ENCODE measurements around the gene CRCP.

CRCP gene

DNA sequence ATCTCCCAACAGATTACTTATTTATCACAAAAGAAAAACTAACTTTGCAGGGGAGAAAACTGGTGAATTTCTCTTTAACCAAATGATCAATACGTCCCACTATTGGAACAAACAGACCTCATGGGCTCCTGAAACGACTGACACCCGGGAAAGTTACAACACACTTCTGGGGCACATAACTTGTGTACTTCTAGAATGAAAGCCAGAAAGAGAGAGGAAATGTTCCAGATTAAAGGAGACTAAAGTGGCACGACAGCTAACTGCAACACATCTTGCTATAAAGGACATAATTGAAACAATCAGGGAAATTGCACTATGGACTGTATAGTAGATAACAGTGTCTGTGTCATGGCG is 75.8 kb downstream of the CRCP start:
- DNase-seq (ENCODE audit: low read depth) = no peak

DNA sequence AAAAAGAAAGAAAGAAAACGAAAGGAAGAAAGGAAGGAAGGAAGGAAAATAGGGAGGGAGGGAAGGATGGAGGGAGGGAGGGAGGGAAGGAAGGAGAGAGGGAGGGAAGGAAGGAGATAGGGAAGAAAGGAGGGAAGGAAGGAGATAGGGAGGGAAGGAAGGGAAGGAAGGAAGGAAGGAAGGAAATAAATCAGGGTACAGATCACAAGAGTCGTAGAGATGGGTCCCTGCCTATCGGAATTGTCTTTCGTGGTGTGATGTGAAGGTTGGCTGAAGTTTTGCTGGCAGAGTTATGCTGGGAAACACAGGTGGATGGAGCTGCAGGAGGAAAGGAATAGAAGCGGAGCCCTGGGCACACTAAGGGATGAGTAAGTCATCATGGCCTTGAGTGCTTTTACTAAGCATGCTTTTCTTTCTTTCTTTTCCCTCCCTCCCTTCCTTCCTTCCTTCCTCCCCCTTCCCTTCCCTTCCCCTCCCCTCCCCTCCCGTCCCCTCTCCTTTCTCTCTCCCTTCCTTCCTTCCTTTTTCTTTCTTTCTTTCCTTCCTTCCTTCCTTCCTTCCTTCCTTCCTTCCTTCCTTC is 78.6 kb downstream of the CRCP start:
- DNase-seq (ENCODE audit: low read depth) = no peak

DNA sequence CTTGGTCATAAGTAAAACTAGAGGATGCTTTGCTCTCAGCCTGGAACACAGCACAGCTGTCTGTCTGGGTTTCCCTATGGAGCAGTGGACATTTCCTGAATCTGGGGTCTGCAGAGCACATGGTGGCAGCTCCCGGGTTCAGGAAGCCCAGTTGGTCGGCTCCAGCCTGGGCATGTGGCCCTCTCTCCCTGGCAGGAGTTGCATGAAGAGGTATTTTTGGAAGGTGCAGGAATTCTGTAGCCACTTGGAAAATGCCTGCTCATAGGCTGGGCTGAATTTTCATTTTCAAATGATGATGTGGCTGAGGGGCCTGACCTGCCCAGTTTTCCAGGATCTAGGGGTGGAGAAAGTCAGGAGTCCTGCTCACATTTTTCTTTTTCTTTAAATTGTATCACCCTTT is 83.8 kb downstream of the CRCP start:
- no peak for DNase-seq (ENCODE audit: low read depth)

DNA sequence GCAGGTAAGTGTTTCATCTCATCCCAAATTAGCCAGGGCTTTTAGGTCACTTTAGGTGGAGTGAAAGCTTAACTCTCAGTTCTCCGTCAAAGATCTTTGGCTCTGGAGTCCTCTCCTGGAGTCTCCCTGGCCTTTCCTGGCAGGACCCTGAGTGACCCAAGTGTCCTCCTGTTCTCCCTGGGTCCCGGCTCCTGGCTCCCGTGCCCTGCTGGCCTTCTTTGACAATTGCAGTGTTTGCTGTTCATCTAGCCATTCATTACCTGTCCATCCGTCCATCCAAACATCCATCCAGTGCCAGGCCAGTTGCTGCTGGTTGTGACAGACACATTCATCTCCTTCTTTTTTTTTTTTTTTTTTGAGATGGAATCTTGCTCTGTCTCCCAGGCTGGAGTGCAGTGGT is 84.3 kb downstream of the CRCP start:
- DNase-seq (ENCODE audit: low read depth) = no peak

DNA sequence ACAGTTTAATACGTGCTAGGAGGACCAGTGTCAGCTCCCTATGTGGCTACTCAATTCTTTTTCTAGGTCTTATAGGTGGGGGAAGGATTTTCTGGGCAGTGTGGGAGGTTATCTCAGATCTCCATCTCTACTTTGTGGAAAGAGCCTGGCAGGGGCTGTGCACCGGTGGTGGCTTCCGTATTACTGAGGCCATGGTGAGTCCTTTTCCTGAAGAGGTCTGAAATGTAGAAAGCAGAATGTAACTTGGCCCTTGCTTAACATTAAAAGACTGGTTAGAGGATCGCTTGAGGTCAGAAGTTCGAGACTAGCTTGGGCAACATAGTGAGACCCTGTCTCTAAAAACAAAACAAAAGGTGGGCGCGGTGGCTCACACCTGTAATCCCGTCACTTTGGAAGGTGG is 87.8 kb downstream of the CRCP start:
- DNase-seq (ENCODE audit: low read depth) = no peak

Measured in ELR (cell line).